Measurements from ENCODE around the gene GMPS.
"Not testable (repeated sequence)": the region's sequence is repeated elsewhere in the genome, so short reads cannot be mapped to it uniquely, and the experiment has no call there.

The GMPS gene

GRCh38 chr3:155944081-155944480, 73.6 kb downstream of the GMPS start:
- no peak for DNase-seq

GRCh38 chr3:155946178-155946577, 75.7 kb downstream of the GMPS start:
- no peak for DNase-seq

GRCh38 chr3:155948476-155948875, 78.0 kb downstream of the GMPS start:
- DNase-seq: no peak

- DNase-seq: no peak
Measured at GRCh38 chr3:155949453-155950217, 79.2 kb downstream of the GMPS start.

GRCh38 chr3:155956508-155957411, 86.3 kb downstream of the GMPS start:
- no peak for DNase-seq

- no peak for DNase-seq
Measured at GRCh38 chr3:155957412-155957880, 87.0 kb downstream of the GMPS start.

GRCh38 chr3:155958676-155959075, 88.2 kb downstream of the GMPS start:
- DNase-seq: no peak

- no peak for DNase-seq
Measured at GRCh38 chr3:155960060-155960459, 89.6 kb downstream of the GMPS start.

- not testable (repeated sequence) for DNase-seq
Measured at GRCh38 chr3:155961044-155961443, 90.6 kb downstream of the GMPS start.

GRCh38 chr3:155963570-155963969, 93.1 kb downstream of the GMPS start:
- DNase-seq: no peak

GRCh38 chr3:155970398-155970797, 99.9 kb downstream of the GMPS start:
- no peak for DNase-seq

GRCh38 chr3:155972885-155973584, 102.6 kb downstream of the GMPS start:
- no peak for DNase-seq

GRCh38 chr3:155978324-155978723, 107.9 kb downstream of the GMPS start:
- DNase-seq: no peak

- no peak for DNase-seq
Measured at GRCh38 chr3:155979746-155980145, 109.3 kb downstream of the GMPS start.

GRCh38 chr3:155981669-155982068, 111.2 kb downstream of the GMPS start:
- no peak for DNase-seq

- no peak for DNase-seq
Measured at GRCh38 chr3:155983834-155984474, 113.5 kb downstream of the GMPS start.

GRCh38 chr3:155984791-155985417, 114.5 kb downstream of the GMPS start:
- DNase-seq: no peak

GRCh38 chr3:155989536-155989935, 119.1 kb downstream of the GMPS start:
- no peak for DNase-seq

GRCh38 chr3:155991212-155991611, 120.8 kb downstream of the GMPS start:
- no peak for DNase-seq

- DNase-seq: no peak
Measured at GRCh38 chr3:155991847-155992246, 121.4 kb downstream of the GMPS start.
